Measurements from ENCODE around the gene RBM5.

Gene RBM5

GRCh38 chr3:50122071-50122470 lies 33.4 kb downstream of the RBM5 start:
- DNase-seq, result no peak

- no peak for DNase-seq
Observed at GRCh38 chr3:50122661-50123391, 34.1 kb downstream of the RBM5 start.

GRCh38 chr3:50123394-50124051 lies 34.8 kb downstream of the RBM5 start:
- no peak for DNase-seq

- DNase-seq, result no peak
Observed at GRCh38 chr3:50124052-50124799, 35.5 kb downstream of the RBM5 start.

GRCh38 chr3:50124800-50125178 lies 36.1 kb downstream of the RBM5 start:
- no peak for DNase-seq

- DNase-seq, result no peak
Observed at GRCh38 chr3:50125541-50126286, 37.0 kb downstream of the RBM5 start.

GRCh38 chr3:50126287-50127211 lies 37.8 kb downstream of the RBM5 start:
- no peak for DNase-seq

- DNase-seq, result no peak
Observed at GRCh38 chr3:50127251-50127691, 38.6 kb downstream of the RBM5 start.

- no peak for DNase-seq
Observed at GRCh38 chr3:50128001-50128400, 39.3 kb downstream of the RBM5 start.

GRCh38 chr3:50130436-50130835 lies 41.7 kb downstream of the RBM5 start:
- DNase-seq, result no peak

- no peak for DNase-seq
Observed at GRCh38 chr3:50132421-50133282, 43.9 kb downstream of the RBM5 start.

GRCh38 chr3:50133283-50133615 lies 44.5 kb downstream of the RBM5 start:
- no peak for DNase-seq

- DNase-seq, result no peak
Observed at GRCh38 chr3:50134367-50134766, 45.6 kb downstream of the RBM5 start.

- DNase-seq, result no peak
Observed at GRCh38 chr3:50135964-50136363, 47.2 kb downstream of the RBM5 start.

GRCh38 chr3:50136714-50137405 lies 48.1 kb downstream of the RBM5 start:
- no peak for DNase-seq

GRCh38 chr3:50137531-50137930 lies 48.8 kb downstream of the RBM5 start:
- DNase-seq, result no peak

GRCh38 chr3:50138266-50139200 lies 49.8 kb downstream of the RBM5 start:
- peak; percentile 55 for DNase-seq

GRCh38 chr3:50139308-50139707 lies 50.6 kb downstream of the RBM5 start:
- DNase-seq, result no peak

- DNase-seq, result no peak
Observed at GRCh38 chr3:50139718-50140423, 51.2 kb downstream of the RBM5 start.

All from hematopoietic multipotent progenitor cell treated with erythropoietin and hydrocortisone succinate and interleukin-3 and kit ligand, for 4 days (in vitro differentiated cells).